Sigmoid colon (tissue), 7 donors: Measurements from ENCODE around the gene MINDY4. TPM values are rescaled to one million over a fixed set of nuclear protein-coding genes. Genes with fewer than 3 reads are reported as not detected.

ENCODE experiments used
- DNase-seq: peaks from one replicate; pipeline ENCODE4 v3.0.0-alpha.2; 2019
- H3K27ac ChIP-seq, 4 donors: fragments of 200-600 bp; sonication (generic); one replicate each; pipeline ENCODE4 v1.5.1; 2016 to 2019; ENCODE audit warnings: mild to moderate bottlenecking in 1 of 4
- H3K27me3 ChIP-seq, 3 donors: fragments of 200-600 bp; sonication (generic); one replicate each; pipeline ENCODE4 v1.5.1; 2019; ENCODE audit warnings: mild to moderate bottlenecking in 1 of 3
- H3K36me3 ChIP-seq, 4 donors: fragments of 200-600 bp; sonication (generic); one replicate each; pipeline ENCODE4 v1.5.1; 2016 to 2019
- H3K4me1 ChIP-seq, 4 donors: fragments of 200-600 bp; sonication (generic); one replicate each; pipeline ENCODE4 v1.5.1; 2017 to 2019
- H3K4me3 ChIP-seq, 4 donors: fragments of 200-600 bp; sonication (generic); one replicate each; pipeline ENCODE4 v1.5.1; 2017 to 2019; ENCODE audit warnings: mild to moderate bottlenecking in 2 of 4, moderate library complexity in 1 of 4
- H3K9me3 ChIP-seq, 4 donors: fragments of 200-600 bp in 3 of 4; sonication (generic) in 3 of 4; one replicate each; pipeline versions ENCODE4 v1.5.1 to v1.6.1; 2013 to 2019
- EP300 ChIP-seq, 4 donors: sonication (generic); formaldehyde crosslinking; IDR thresholded peaks; one replicate each; pipeline ENCODE4 v1.6.1; 2017; ENCODE audit warnings: antibody characterized with exemption in 4 of 4
- POLR2A ChIP-seq, 2 donors: fragments of 450-650 bp; IDR thresholded peaks; one replicate each; pipeline ENCODE4 v1.6.1; 2016; ENCODE audit warnings: antibody characterized with exemption in 2 of 2, mild to moderate bottlenecking in 2 of 2, moderate library complexity in 2 of 2
- POLR2AphosphoS5 ChIP-seq, 4 donors: sonication (generic); formaldehyde crosslinking; IDR thresholded peaks; one replicate each; pipeline ENCODE4 v1.6.1; 2017; ENCODE audit warnings: antibody characterized with exemption in 4 of 4
- WGBS, 2 donors: extraction: QIAGEN DNeasy Blood & Tissue Kit; methylation state at CpG; one replicate each; pipeline ENCODE4 v1.1.7; 2013; 5-methylcytosine and 5-hydroxymethylcytosine counted together
- intact Hi-C: fragments of 100-400 bp; cut with DNase I; formaldehyde crosslinking; loops from one replicate; pipeline ENCODE4 v1.15.1; 2023
- polyA plus RNA-seq, 3 donors: library from polyadenylated mRNA; stranded (reverse); fragments of 200-250 nt; gene quantifications; one replicate each; pipeline ENCODE4 v1.2.3, GENCODE V29; 2013
- total RNA-seq, 4 donors: library from RNA; depleted of rRNA; stranded (reverse); fragments of >200 nt; gene quantifications; one replicate each; pipeline ENCODE4 v1.1.0, GENCODE V29; 2016
- TF ChIP-seq, protein P1 (sequence below), 4 experiments: fragments of 450-650 bp in 3 of 4; fragments of 200-600 bp in 1 of 4; IDR thresholded peaks; one replicate each; pipeline ENCODE4 v1.5.1; 2016 to 2019; ENCODE audit warnings: antibody characterized with exemption in 4 of 4, mild to moderate bottlenecking in 3 of 4, moderate library complexity in 2 of 4
- donor health status: healthy with polysubstance abuse.
- donor health status: Bipolar disorder and iron deficiency.
- donor health status: healthy.

MINDY4 gene
- total and polyA plus RNA-seq, 7 donors, result 1.2 to 26.3 (median 9.4) TPM

DNA sequence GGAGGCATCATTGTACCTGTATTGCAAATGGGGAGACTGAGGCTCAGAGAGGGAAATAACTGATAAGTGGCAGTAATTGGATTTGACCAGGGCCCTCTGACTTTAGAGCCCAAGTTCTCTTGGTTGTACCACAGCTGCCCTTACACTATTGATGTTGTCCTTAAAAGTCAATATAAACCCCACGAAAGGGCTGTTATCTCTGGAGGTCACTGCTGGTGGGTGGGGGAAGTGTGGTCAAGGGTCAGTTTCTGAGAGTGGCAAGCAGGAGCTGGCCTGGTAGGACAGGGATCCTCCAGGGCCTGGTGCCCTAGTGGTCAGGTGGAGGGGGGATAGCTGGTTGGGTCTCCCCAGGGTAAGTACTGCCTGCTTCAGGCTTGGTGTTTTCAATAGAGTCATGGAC is 96.3 kb downstream of the MINDY4 start:
- Histone ChIP-seq H3K27ac (no peak overlapping the region), H3K36me3 (peaks cover 0 to 7% (median 6%) of the 10 kb centered on the region in 4 donors)
- no peak for TF ChIP-seq EP300 (IDR thresholded peaks at IDR 0.05)
- TF ChIP-seq, protein P1, sequence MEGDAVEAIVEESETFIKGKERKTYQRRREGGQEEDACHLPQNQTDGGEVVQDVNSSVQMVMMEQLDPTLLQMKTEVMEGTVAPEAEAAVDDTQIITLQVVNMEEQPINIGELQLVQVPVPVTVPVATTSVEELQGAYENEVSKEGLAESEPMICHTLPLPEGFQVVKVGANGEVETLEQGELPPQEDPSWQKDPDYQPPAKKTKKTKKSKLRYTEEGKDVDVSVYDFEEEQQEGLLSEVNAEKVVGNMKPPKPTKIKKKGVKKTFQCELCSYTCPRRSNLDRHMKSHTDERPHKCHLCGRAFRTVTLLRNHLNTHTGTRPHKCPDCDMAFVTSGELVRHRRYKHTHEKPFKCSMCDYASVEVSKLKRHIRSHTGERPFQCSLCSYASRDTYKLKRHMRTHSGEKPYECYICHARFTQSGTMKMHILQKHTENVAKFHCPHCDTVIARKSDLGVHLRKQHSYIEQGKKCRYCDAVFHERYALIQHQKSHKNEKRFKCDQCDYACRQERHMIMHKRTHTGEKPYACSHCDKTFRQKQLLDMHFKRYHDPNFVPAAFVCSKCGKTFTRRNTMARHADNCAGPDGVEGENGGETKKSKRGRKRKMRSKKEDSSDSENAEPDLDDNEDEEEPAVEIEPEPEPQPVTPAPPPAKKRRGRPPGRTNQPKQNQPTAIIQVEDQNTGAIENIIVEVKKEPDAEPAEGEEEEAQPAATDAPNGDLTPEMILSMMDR (IDR thresholded peaks at IDR 0.05), result no peak
- no peak for TF ChIP-seq POLR2AphosphoS5 (IDR thresholded peaks at IDR 0.05)

DNA sequence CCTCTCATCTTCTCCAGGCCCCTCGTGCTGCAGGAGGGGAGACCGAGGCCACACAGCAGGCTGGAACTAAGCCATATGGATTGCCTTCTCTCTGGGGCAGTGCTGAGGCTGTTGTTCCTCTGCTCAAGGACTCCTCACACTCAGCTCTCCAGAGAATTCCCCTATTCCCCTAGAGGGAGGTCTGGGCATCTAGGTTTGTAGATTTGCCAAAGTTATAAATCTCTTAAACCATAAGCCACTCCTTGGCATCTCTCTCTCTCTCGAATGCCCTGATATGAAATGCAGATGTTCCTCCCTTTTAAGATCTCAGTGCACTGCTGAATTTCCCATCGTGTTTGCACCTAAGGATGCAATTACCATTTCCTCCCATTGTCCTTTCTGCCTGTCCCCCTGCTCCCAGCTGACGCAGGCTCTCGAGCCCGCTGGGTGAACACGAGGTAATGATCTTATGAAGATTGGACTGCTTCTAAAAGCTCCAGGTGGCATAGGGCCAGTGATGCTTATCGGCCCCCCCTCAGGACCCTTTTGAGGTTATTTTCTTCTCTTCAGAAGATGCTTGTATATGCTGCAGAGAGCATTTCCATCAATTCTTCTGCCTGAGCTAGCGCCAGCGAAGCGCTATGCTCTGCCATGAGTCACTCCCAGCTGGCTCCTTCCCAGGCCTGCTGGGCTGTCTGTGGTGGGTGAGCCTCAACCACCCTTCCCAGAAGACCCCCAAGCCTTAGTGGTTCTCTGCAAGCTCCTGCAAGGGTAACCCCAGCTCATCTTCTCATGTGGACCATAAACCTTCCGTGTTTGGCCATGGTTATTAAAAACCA is 98.8 kb downstream of the MINDY4 start:
- H3K4me1 ChIP-seq, result peaks cover 0 to 40% (median 31%) of the 10 kb centered on the region in 4 donors
- DNase-seq, result no peak
- intact Hi-C loops, result no loop called here
- WGBS, 2 donors, result 80 to 82% methylated on average over 13 of the region's 13 CpGs
- H3K4me3 ChIP-seq, result no peak overlapping the region
- H3K27me3 ChIP-seq, result no peaks in the 10 kb centered on the region
- peak in 1 of 4 donors; percentile 14 for TF ChIP-seq POLR2AphosphoS5 (IDR thresholded peaks at IDR 0.05)
- TF ChIP-seq, protein P1 (IDR thresholded peaks at IDR 0.05), result peak in 1 of 4 experiments; percentile 14
- no peak for TF ChIP-seq POLR2A (IDR thresholded peaks at IDR 0.05)
- no peaks in the 10 kb centered on the region for H3K9me3 ChIP-seq
- peaks cover 0 to 32% (median 11%) of the 10 kb centered on the region in 4 donors for H3K36me3 ChIP-seq
- peak overlapping the region; percentile 23 to 72 (median 64) for H3K27ac ChIP-seq

More for the DNA sequence above, 96.3 kb downstream of the MINDY4 start:
- Histone ChIP-seq H3K4me1 (peaks cover 0 to 63% (median 47%) of the 10 kb centered on the region in 4 donors), H3K4me3 (no peak overlapping the region), H3K27me3 (no peaks in the 10 kb centered on the region), H3K9me3 (no peaks in the 10 kb centered on the region)
- intact Hi-C loops, result no loop called here
- no peak for DNase-seq
- WGBS, 2 donors, result 51 to 92% methylated on average over 1 of the region's 1 CpG

DNA sequence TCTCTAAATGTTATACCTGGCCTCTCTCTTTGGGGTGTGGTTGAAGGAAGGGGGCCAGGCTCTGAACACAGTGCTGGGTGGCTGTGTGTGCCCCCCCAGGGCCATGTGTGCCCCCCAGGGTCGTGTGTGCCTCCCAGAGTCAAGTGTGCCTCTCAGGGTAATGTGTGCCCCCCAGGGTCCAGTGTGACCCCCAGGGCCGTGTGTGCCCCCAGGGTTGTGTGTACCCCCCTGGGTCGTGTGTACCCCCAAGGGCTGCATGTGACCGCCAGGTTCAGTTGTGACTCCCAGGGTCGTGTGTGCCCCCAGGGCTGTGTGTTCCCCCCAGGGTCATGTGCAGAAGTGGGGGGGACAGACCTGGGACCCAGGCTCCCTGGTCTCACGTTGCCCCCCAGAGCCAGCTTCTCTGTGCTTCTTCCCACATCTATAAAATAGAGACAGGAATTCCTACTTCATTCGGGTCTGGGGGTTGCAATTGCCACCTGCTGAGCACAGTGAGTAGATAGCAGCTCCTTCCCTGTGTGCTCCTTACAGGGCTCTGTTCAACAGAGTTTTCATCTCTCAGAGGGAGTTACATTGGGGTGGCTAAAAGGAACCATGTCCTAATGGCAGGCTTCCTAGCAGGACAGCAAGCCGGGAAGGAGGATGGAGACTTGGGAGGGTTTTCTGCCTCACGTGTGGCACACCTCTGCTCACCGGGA is 99.8 kb downstream of the MINDY4 start:
- Histone ChIP-seq H3K4me1 (peaks cover 0 to 40% (median 31%) of the 10 kb centered on the region in 4 donors), H3K36me3 (peaks cover 0 to 42% (median 11%) of the 10 kb centered on the region in 4 donors), H3K9me3 (no peaks in the 10 kb centered on the region), H3K27ac (peak overlapping the region; percentile 23 to 72 (median 64)), H3K4me3 (no peak overlapping the region), H3K27me3 (no peaks in the 10 kb centered on the region)
- WGBS, 2 donors, result 83 to 86% methylated on average over 10 of the region's 10 CpGs
- no peak for DNase-seq
- intact Hi-C loops, result no loop called here
- TF ChIP-seq POLR2A (IDR thresholded peaks at IDR 0.05), result no peak
- TF ChIP-seq EP300 (IDR thresholded peaks at IDR 0.05), result no peak
- TF ChIP-seq POLR2AphosphoS5 (IDR thresholded peaks at IDR 0.05), result no peak
- TF ChIP-seq, protein P1 (IDR thresholded peaks at IDR 0.05), result no peak

DNA sequence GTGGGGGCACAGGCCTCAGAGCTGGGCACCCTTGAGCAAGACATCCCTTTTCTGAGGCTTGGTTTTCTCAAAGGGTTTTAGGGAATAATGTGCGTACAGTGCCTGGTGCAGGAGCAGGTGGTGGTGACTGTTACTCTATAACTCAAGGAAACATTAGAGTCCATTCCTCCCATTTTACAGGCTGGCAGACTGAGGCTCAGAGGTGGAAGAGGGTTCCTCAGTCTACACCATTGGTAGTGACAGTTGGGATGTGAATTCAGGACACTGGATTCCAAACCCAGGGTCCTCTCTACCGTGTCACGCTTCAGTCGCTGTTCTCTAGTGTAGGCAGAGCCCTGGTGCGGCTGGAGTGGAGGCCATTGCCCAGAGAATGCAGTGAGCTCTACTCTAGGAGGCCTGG is 100.4 kb downstream of the MINDY4 start:
- intact Hi-C loops, result no loop called here
- Histone ChIP-seq H3K27me3 (no peaks in the 10 kb centered on the region), H3K4me1 (peaks cover 0 to 44% (median 34%) of the 10 kb centered on the region in 4 donors), H3K27ac (no peak overlapping the region), H3K4me3 (no peak overlapping the region), H3K36me3 (peaks cover 0 to 45% (median 11%) of the 10 kb centered on the region in 4 donors), H3K9me3 (no peaks in the 10 kb centered on the region)
- TF ChIP-seq EP300 (IDR thresholded peaks at IDR 0.05), result no peak
- TF ChIP-seq POLR2AphosphoS5 (IDR thresholded peaks at IDR 0.05), result no peak
- TF ChIP-seq, protein P1 (IDR thresholded peaks at IDR 0.05), result no peak
- no peak for TF ChIP-seq POLR2A (IDR thresholded peaks at IDR 0.05)
- WGBS, 2 donors, result 96% methylated on average over 5 of the region's 5 CpGs
- DNase-seq, result no peak
